Heart right ventricle (tissue), 16 donors: ENCODE measurements around the gene RFX3. TPM values are rescaled to one million over a fixed set of nuclear protein-coding genes. Genes with fewer than 3 reads are reported as not detected.

Experiments used
- ATAC-seq, 8 donors: fragments of 200-7000 bp; cut with Tn5 transposase; one replicate each; pipeline ENCODE4 v1.9.1; 2020; ENCODE audit warnings: mild to moderate bottlenecking in 8 of 8, moderate library complexity in 8 of 8, moderate number of reproducible peaks in 1 of 8
- DNase-seq, 2 donors: peaks; one replicate each; pipeline ENCODE4 v3.0.0-alpha.2; 2020
- H3K27ac ChIP-seq, 10 donors: fragments of 200-600 bp; sonication (generic) in 2 of 10; one replicate each; pipeline versions ENCODE4 v1.5.0 to v1.8.0; 2020 to 2022; ENCODE audit warnings: mild to moderate bottlenecking in 3 of 10
- H3K27me3 ChIP-seq, 7 donors: fragments of 200-600 bp; one replicate each; pipeline ENCODE4 v1.8.0; 2021 to 2022; ENCODE audit warnings: mild to moderate bottlenecking in 2 of 7
- H3K36me3 ChIP-seq, 9 donors: fragments of 200-600 bp; sonication (generic) in 1 of 9; one replicate each; pipeline versions ENCODE4 v1.5.0 to v1.8.0; 2020 to 2022; ENCODE audit warnings: mild to moderate bottlenecking in 2 of 9
- H3K4me1 ChIP-seq, 9 donors: fragments of 200-600 bp; sonication (generic) in 1 of 9; one replicate each; pipeline versions ENCODE4 v1.5.0 to v1.8.0; 2020 to 2022; ENCODE audit warnings: mild to moderate bottlenecking in 4 of 9
- H3K4me3 ChIP-seq, 10 donors: fragments of 200-600 bp; sonication (generic) in 2 of 10; one replicate each; pipeline versions ENCODE4 v1.5.0 to v1.8.0; 2020 to 2022; ENCODE audit warnings: mild to moderate bottlenecking in 7 of 10, moderate library complexity in 2 of 10
- H3K9me3 ChIP-seq, 11 donors: fragments of 200-600 bp in 10 of 11; sonication (generic) in 2 of 11; one replicate each; pipeline versions ENCODE4 v1.5.0 to v1.8.0; 2013 to 2022; ENCODE audit warnings: mild to moderate bottlenecking in 2 of 11, control low read depth in 1 of 11, moderate library complexity in 1 of 11
- WGBS, 2 donors: extraction: QIAGEN DNeasy Blood & Tissue Kit; methylation state at CpG; one replicate each; pipeline ENCODE4 v1.1.7; 2013; ENCODE audit warnings: inconsistent platforms in 1 of 2; 5-methylcytosine and 5-hydroxymethylcytosine counted together
- intact Hi-C, 10 donors: fragments of 100-400 bp; cut with DNase I; formaldehyde crosslinking; loops; one replicate each; pipeline versions ENCODE4 v1.11.1 to v1.14.2; 2022
- polyA plus RNA-seq, 2 donors: library from polyadenylated mRNA; stranded (reverse); fragments of 200-250 nt; gene quantifications; one replicate each; pipeline ENCODE4 v1.2.3, GENCODE V29; 2013
- total RNA-seq, 10 donors: library from RNA; stranded (reverse); fragmentation: NEBNext Ultra II Directional in 3 of 10; extraction: Animal tissue kit (Norgen Biotek cat#: 25700) in 3 of 10; gene quantifications; one replicate each; pipeline versions ENCODE4 v1.2.1 to v1.2.4, GENCODE V29; 2021 to 2023
- TF ChIP-seq, protein P1 (sequence below), 9 donors: fragments of 200-600 bp; sonication (generic) in 2 of 9; IDR thresholded peaks; one replicate each; pipeline versions ENCODE4 v1.5.0 to v1.8.0; 2021 to 2022; ENCODE audit warnings: antibody characterized with exemption in 9 of 9, mild to moderate bottlenecking in 5 of 9, moderate library complexity in 1 of 9
- donor health status: Arrhythmogenic right ventricular cardiomyopathy.
- donor health status: ischemic (EF 13 %, LVEDD 7.1; RV severe dilation, severe dysfunction).
- donor health status: healthy with polysubstance abuse.
- donor health status: DM: no; HTN: yes; CAD: no.
- donor health status: DM: no; HTN: no; CAD: no.
- donor health status: ischemic (EF 25% LVEDD 6.9; RV normal size, moderate dysfunction).
- donor health status: ischemic (EF 25% LVEDD 5.7; RV mildly dilated, moderate dysfunction).
- donor health status: healthy.
- donor health status: DM: yes; HTN: yes; CAD: no.
- donor health status: Ischemic cardiomyopathy.
- donor health status: ischemic (EF 35%, LVEDD 5.7; RV mildly dilated, moderate dysfunction).
- donor health status: nonischemic (EF 11% LVEDD 7.7; RV severe dilation, severe dysfunction).
- donor health status: DM: yes; HTN: yes; CAD: no.
- donor health status: PGD.
- donor health status: ischemic (EF 29% LVEDD 5.4; RV normal size, mild dysfunction).
- donor health status: nonischemic (EF 23%, LVEDD 6.1; RV moderate dilation, normal function).

The RFX3 gene
- total and polyA plus RNA-seq, 12 donors = 0.43 to 5.9 (median 3.5) TPM

DNA sequence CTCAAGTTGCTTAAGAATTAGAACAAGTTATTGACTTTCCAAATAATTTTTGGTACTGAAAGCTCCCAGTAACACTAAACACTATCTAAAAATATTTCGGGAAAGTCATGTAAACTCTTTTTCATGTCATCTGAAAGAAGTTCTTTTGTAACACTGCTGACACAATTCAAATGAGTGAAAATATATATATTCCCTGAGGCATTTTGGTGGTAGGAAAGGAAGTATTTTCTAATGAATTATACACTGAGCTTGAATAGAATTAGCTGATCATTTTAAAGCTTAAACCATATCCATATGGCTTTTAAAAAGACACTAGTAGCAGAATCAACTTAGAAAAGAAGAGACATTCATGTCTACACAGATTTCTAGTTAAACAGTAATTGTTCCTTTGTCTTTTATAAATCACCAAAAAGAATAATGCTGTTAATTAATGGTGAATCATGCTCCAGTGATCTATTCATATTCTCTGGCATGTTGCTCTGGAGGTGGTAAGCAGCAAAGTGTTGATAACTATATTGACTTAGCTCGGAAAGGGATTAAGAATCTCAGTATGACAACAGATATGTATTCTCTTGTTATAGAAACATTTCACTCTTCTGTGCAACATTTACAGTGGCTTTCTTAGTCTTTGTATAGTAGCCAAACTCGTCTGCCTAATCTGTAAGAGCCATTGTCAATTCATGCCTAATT, 27.4 kb upstream of the RFX3 start:
- WGBS, 2 donors = 72 to 81% methylated on average over 3 of the region's 3 CpGs
- H3K4me1 ChIP-seq = no peaks in the 10 kb centered on the region

DNA sequence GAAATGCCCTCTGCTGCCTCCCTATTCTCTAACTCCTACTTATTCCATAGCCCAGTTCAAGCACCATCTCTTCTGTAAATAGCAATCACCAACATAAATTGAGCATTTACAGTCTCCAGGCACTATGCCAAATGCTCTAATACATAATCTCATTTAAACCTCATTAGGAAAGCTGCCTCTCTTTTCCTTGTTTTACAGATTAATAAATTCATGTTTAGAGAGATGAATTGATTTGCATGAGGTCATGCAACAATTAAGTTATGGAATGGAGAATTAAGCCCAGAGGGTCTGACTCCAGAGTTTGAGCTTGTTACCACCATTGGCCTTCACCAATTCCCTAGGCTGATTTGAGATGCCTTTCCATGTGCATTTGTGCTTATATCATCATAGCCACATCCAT, 23.4 kb upstream of the RFX3 start:
- no peaks in the 10 kb centered on the region for H3K9me3 ChIP-seq
- H3K4me3 ChIP-seq = no peak overlapping the region
- no peaks in the 10 kb centered on the region for H3K27me3 ChIP-seq
- ATAC-seq = no peak
- TF ChIP-seq, protein P1, sequence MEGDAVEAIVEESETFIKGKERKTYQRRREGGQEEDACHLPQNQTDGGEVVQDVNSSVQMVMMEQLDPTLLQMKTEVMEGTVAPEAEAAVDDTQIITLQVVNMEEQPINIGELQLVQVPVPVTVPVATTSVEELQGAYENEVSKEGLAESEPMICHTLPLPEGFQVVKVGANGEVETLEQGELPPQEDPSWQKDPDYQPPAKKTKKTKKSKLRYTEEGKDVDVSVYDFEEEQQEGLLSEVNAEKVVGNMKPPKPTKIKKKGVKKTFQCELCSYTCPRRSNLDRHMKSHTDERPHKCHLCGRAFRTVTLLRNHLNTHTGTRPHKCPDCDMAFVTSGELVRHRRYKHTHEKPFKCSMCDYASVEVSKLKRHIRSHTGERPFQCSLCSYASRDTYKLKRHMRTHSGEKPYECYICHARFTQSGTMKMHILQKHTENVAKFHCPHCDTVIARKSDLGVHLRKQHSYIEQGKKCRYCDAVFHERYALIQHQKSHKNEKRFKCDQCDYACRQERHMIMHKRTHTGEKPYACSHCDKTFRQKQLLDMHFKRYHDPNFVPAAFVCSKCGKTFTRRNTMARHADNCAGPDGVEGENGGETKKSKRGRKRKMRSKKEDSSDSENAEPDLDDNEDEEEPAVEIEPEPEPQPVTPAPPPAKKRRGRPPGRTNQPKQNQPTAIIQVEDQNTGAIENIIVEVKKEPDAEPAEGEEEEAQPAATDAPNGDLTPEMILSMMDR (IDR thresholded peaks at IDR 0.05) = no peak
- intact Hi-C loops = no loop called here
- DNase-seq = no peak
- H3K36me3 ChIP-seq = peaks cover 0 to 10% (median 0%) of the 10 kb centered on the region in 9 donors
- no peaks in the 10 kb centered on the region for H3K4me1 ChIP-seq
- H3K27ac ChIP-seq = no peak overlapping the region

More for the DNA sequence above, 27.4 kb upstream of the RFX3 start:
- DNase-seq (no peak), ATAC-seq (no peak)
- TF ChIP-seq, protein P1 (IDR thresholded peaks at IDR 0.05) = no peak
- H3K36me3 ChIP-seq = peaks cover 0 to 18% (median 0%) of the 10 kb centered on the region in 9 donors
- H3K4me3 ChIP-seq = no peak overlapping the region
- intact Hi-C loops = no loop called here
- peaks cover 0 to 13% (median 0%) of the 10 kb centered on the region in 11 donors for H3K9me3 ChIP-seq
- H3K27ac ChIP-seq = no peak overlapping the region
- no peaks in the 10 kb centered on the region for H3K27me3 ChIP-seq

DNA sequence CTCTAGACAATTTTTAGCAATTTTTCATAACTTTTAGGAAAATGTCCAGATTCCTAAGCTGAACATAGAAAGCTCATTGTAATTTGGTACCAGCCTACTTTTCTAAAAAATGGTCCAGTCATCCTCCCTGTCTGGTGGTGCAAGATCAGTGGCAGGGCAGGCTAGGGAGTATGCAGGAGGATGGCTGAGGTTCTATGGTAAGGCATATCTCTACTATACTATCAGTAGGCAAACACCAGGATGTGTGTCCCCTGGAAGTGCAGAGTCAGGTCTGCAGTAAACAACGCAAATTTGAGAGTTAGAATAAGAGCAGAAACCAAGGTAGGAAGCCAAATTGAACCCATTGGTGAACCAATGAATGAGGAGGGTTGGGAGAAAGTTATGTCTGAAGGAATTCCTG, 22.8 kb upstream of the RFX3 start:
- no peak overlapping the region for H3K27ac ChIP-seq
- intact Hi-C loops = no loop called here
- peaks cover 0 to 5% (median 0%) of the 10 kb centered on the region in 9 donors for H3K36me3 ChIP-seq
- ATAC-seq = no peak
- 88 to 90% methylated on average over 1 of the region's 1 CpG for WGBS, 2 donors
- no peak for DNase-seq
- H3K9me3 ChIP-seq = no peaks in the 10 kb centered on the region
- H3K4me3 ChIP-seq = no peak overlapping the region
- TF ChIP-seq, protein P1 (IDR thresholded peaks at IDR 0.05) = no peak
- no peaks in the 10 kb centered on the region for H3K27me3 ChIP-seq
- no peaks in the 10 kb centered on the region for H3K4me1 ChIP-seq

DNA sequence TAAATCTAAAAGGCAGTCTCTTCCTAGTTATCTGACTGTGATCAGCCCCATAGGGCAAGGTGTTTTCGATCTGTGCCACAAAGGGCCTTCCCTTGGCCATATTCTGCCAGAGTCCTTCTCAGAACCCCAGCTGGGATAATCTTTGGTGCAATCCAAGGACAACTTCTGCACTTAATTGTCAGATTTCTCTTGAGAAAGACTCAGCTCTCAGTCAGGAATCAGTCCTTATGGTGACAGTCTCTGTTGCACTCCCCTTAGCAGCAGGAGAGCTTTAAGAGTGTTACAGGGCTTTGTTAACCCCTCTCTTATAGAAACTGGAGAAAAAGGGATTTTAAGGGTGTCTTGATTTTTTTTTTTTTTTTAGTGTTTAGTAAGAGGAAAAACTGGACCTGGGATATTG, 15.4 kb upstream of the RFX3 start:
- TF ChIP-seq, protein P1 (IDR thresholded peaks at IDR 0.05) = no peak
- no peaks in the 10 kb centered on the region for H3K27me3 ChIP-seq
- no peak for ATAC-seq
- H3K36me3 ChIP-seq = no peaks in the 10 kb centered on the region
- intact Hi-C loops = no loop called here
- H3K4me1 ChIP-seq = no peaks in the 10 kb centered on the region
- DNase-seq = no peak
- H3K4me3 ChIP-seq = no peak overlapping the region
- no peaks in the 10 kb centered on the region for H3K9me3 ChIP-seq
- 89 to 93% methylated on average over 1 of the region's 1 CpG for WGBS, 2 donors
- H3K27ac ChIP-seq = no peak overlapping the region
